Keratinocyte (primary cell): ENCODE measurements around the gene BRD7. TPM values are rescaled to one million over a fixed set of nuclear protein-coding genes. Genes with fewer than 3 reads are reported as not detected.

ENCODE experiments used
- DNase-seq: peaks from one replicate; pipeline ENCODE4 v3.0.0-alpha.2; 2011; ENCODE audit warnings: low read depth, missing footprints, low spot score
- FAIRE-seq: peaks from 2 replicates; lab custom pipeline; 2011; peaks lifted over from hg19 to GRCh38; lab: Jason Lieb, UNC
- H2AFZ ChIP-seq: 2 replicates; pipeline ENCODE4 v1.6.0; 2012; ENCODE audit warnings: low read length, control low read depth, inconsistent platforms; ENCODE audit not compliant: control insufficient read depth
- H3K27ac ChIP-seq: 2 replicates; pipeline ENCODE4 v1.5.1; 2011; ENCODE audit warnings: low read length; ENCODE audit not compliant: control insufficient read depth, insufficient read depth
- H3K27me3 ChIP-seq: 3 replicates; pipeline ENCODE4 v1.6.0; 2011; ENCODE audit warnings: low read length; ENCODE audit not compliant: control insufficient read depth, insufficient read depth; ENCODE audit errors: extremely low read depth
- H3K36me3 ChIP-seq, 2 experiments: 2 replicates in 1 of 2; 3 replicates in 1 of 2; pipeline ENCODE4 v1.5.1; 2011; ENCODE audit warnings: low read length in 2 of 2, mild to moderate bottlenecking in 1 of 2; ENCODE audit not compliant: control insufficient read depth in 2 of 2, insufficient read depth in 2 of 2; ENCODE audit errors: extremely low read depth in 1 of 2
- H3K4me1 ChIP-seq: 3 replicates; pipeline ENCODE4 v1.5.1; 2011; ENCODE audit warnings: low read length; ENCODE audit not compliant: control insufficient read depth, insufficient read depth; ENCODE audit errors: extremely low read depth
- H3K4me2 ChIP-seq: 3 replicates; pipeline ENCODE4 v1.6.0; 2011; ENCODE audit warnings: low read depth, low read length; ENCODE audit not compliant: control insufficient read depth, insufficient read depth; ENCODE audit errors: extremely low read depth
- H3K4me3 ChIP-seq, 3 experiments: fragments of 200-600 bp in 1 of 3; sonication (generic) in 1 of 3; 2 replicates in 2 of 3; 3 replicates in 1 of 3; pipeline ENCODE4 v1.5.1; 2011 to 2016; ENCODE audit warnings: low read length in 3 of 3, mild to moderate bottlenecking in 3 of 3, control low read depth in 2 of 3, inconsistent platforms in 1 of 3, low read depth in 1 of 3, mixed read lengths in 1 of 3, mixed run types in 1 of 3, moderate library complexity in 1 of 3; ENCODE audit not compliant: control insufficient read depth in 2 of 3, insufficient read depth in 2 of 3; ENCODE audit errors: extremely low read depth in 1 of 3
- H3K79me2 ChIP-seq: 2 replicates; pipeline ENCODE4 v1.6.0; 2012; ENCODE audit warnings: low read length; ENCODE audit not compliant: control insufficient read depth, insufficient read depth
- H3K9ac ChIP-seq: 3 replicates; pipeline ENCODE4 v1.6.0; 2011; ENCODE audit warnings: low read length; ENCODE audit not compliant: control insufficient read depth, insufficient read depth; ENCODE audit errors: extremely low read depth
- H3K9me1 ChIP-seq: 3 replicates; pipeline ENCODE4 v1.6.0; 2011; ENCODE audit warnings: low read length; ENCODE audit not compliant: control insufficient read depth, insufficient read depth; ENCODE audit errors: extremely low read depth
- H3K9me3 ChIP-seq: 2 replicates; pipeline ENCODE4 v1.5.1; 2012; ENCODE audit warnings: low read depth, low read length; ENCODE audit not compliant: control insufficient read depth
- H4K20me1 ChIP-seq: 3 replicates; pipeline ENCODE4 v1.6.0; 2011; ENCODE audit warnings: low read length; ENCODE audit not compliant: control insufficient read depth, insufficient read depth; ENCODE audit errors: extremely low read depth
- EZH2 ChIP-seq: IDR thresholded peaks from one replicate; pipeline ENCODE4 v1.6.1; 2012; ENCODE audit warnings: inconsistent platforms, mild to moderate bottlenecking, low read length, moderate library complexity
- dilution Hi-C: fragments of 300-500 bp; cut with MboI; formaldehyde crosslinking; loops from one replicate; pipeline ENCODE4 v1.7.0; 2020; ENCODE audit warnings: low sequenced_read_pairs; ENCODE audit not compliant: extremely low pct_ligation_motif_present
- polyA plus RNA-seq, 5 experiments: library from polyadenylated mRNA; depleted of rRNA in 3 of 5; stranded (reverse) in 3 of 5; stranded (forward) in 1 of 5; unstranded in 1 of 5; fragments of >200 nt; gene quantifications; 1 replicate in 1 of 5; 2 replicates in 3 of 5; 3 replicates in 1 of 5; pipeline versions ENCODE4 v1.2.1 to v1.2.3, GENCODE V29; 2011 to 2012; ENCODE audit warnings: missing spikeins in 2 of 5, low read depth in 1 of 5, low replicate concordance in 1 of 5
- TF ChIP-seq, protein P1 (sequence below), 3 experiments: IDR thresholded peaks in 1 of 3; conservative IDR thresholded peaks in 1 of 3; optimal IDR thresholded peaks in 1 of 3; 2 replicates in 2 of 3; 3 replicates in 1 of 3; pipeline versions ENCODE3 to v1.5.1; 2011; ENCODE audit warnings: low read length in 3 of 3, mild to moderate bottlenecking in 3 of 3, moderate library complexity in 2 of 3, control low read depth in 1 of 3, inconsistent platforms in 1 of 3; ENCODE audit not compliant: insufficient read depth in 2 of 3; ENCODE audit errors: extremely low read depth in 1 of 3

BRD7 gene
- polyA plus RNA-seq, 1 donor (not counting 4 experiments of a cell fraction or from before 2014, with no cell fraction given), result 66.6 TPM

DNA sequence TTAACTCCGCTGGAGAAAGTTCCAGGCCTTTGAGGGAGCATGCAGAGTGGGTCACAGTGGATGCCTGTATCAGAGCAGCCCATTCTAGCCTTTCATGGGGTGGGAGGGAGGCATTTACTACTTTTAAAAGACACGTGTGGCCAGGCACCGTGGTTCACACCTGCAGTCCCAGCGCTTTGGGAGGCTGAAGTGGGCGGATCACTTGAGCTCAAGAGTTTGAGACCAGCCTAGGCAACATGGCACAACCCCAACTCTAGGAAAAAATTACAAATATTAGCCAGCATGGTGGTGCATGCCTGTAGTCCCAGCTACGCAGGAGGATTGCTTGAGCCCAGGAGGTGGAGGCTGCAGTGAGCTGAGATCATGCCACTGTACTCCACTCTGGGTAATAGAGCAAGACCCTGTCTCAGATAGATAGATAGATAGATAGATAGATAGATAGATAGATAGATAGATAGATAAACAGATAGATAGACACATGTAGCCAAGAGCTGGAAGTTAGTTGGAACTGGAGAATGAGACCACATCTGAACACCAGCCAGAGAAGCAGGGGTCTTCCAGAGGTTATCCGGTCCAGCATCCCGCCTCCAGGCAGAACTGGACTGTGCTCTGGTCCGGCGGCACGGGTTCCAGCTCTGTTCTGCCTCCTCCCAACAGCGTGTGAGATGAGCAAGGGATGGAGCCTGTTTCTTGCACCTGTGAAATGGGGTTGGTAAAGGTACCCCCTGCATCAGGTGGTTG is 98.8 kb downstream of the BRD7 start:
- H3K9me1 ChIP-seq, result no peaks in the 10 kb centered on the region
- dilution Hi-C loops, result no loop called here
- no peaks in the 10 kb centered on the region for H3K9me3 ChIP-seq
- DNase-seq (no peak), FAIRE-seq (no peak)
- H3K27ac ChIP-seq, result no peak overlapping the region
- TF ChIP-seq, protein P1, sequence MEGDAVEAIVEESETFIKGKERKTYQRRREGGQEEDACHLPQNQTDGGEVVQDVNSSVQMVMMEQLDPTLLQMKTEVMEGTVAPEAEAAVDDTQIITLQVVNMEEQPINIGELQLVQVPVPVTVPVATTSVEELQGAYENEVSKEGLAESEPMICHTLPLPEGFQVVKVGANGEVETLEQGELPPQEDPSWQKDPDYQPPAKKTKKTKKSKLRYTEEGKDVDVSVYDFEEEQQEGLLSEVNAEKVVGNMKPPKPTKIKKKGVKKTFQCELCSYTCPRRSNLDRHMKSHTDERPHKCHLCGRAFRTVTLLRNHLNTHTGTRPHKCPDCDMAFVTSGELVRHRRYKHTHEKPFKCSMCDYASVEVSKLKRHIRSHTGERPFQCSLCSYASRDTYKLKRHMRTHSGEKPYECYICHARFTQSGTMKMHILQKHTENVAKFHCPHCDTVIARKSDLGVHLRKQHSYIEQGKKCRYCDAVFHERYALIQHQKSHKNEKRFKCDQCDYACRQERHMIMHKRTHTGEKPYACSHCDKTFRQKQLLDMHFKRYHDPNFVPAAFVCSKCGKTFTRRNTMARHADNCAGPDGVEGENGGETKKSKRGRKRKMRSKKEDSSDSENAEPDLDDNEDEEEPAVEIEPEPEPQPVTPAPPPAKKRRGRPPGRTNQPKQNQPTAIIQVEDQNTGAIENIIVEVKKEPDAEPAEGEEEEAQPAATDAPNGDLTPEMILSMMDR (optimal IDR thresholded peaks at IDR 0.05 in 1 of 3, IDR thresholded peaks at IDR 0.05 in 1 of 3, conservative IDR thresholded peaks at IDR 0.05 in 1 of 3; ENCODE audit: extremely low read depth in 1 of 3, insufficient read depth in 2 of 3, low read length in 3 of 3), result no peak
- no peak for TF ChIP-seq EZH2
- no peaks in the 10 kb centered on the region for H3K79me2 ChIP-seq
- peaks cover 14% of the 10 kb centered on the region for H3K4me1 ChIP-seq
- H3K4me3 ChIP-seq, result no peak overlapping the region
- H3K27me3 ChIP-seq, result no peaks in the 10 kb centered on the region
- H3K9ac ChIP-seq, result no peak overlapping the region
- H3K36me3 ChIP-seq, result no peaks in the 10 kb centered on the region
- no peak overlapping the region for H2AFZ ChIP-seq
- no peaks in the 10 kb centered on the region for H4K20me1 ChIP-seq
- no peak overlapping the region for H3K4me2 ChIP-seq

DNA sequence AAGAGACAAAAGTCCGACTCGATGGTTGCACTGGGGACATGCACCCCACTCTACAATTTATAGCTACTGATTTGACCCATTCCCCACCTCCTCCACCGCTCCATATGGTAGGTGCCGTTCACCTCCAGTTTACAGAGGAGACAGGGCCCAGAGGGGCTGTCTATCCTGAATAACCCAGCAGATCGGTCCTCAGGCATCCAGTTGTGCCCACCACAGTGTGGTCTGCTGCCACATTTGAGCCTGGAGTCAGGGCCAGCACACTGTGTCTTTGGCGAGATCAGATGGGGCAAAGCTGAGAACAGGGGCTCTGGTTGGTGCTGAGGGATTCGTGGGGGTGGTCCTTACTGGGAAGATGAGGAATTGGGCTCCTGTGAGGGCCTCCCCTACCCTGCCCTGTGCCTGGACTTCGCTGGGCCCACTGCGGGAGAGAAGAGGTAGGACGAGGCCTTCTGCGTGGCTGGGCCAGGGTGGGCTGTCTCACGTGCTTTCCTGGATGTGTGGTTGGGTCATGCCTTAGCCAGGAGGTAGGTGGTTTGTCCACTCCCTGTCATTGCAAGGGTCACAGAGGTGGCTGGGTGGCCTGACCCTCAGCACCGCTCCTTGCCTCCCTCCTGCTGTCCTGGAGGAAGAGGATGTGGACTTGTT is 99.6 kb downstream of the BRD7 start:
- no peaks in the 10 kb centered on the region for H3K36me3 ChIP-seq
- no peaks in the 10 kb centered on the region for H3K79me2 ChIP-seq
- peaks cover 17% of the 10 kb centered on the region for H3K4me1 ChIP-seq
- H3K27ac ChIP-seq, result no peak overlapping the region
- H3K9me1 ChIP-seq, result no peaks in the 10 kb centered on the region
- no peak overlapping the region for H2AFZ ChIP-seq
- dilution Hi-C loops, result no loop called here
- H3K4me2 ChIP-seq, result no peak overlapping the region
- FAIRE-seq (no peak), DNase-seq (no peak)
- TF ChIP-seq, protein P1 (optimal IDR thresholded peaks at IDR 0.05 in 1 of 3, IDR thresholded peaks at IDR 0.05 in 1 of 3, conservative IDR thresholded peaks at IDR 0.05 in 1 of 3; ENCODE audit: extremely low read depth in 1 of 3, insufficient read depth in 2 of 3, low read length in 3 of 3), result no peak
- no peak for TF ChIP-seq EZH2
- H3K9ac ChIP-seq, result no peak overlapping the region
- H4K20me1 ChIP-seq, result no peaks in the 10 kb centered on the region
- no peak overlapping the region for H3K4me3 ChIP-seq
- H3K9me3 ChIP-seq, result no peaks in the 10 kb centered on the region
- no peaks in the 10 kb centered on the region for H3K27me3 ChIP-seq
